Esophagus muscularis mucosa (tissue), 4 donors: ENCODE data around the gene ADCY10.

Source experiments
- EP300 ChIP-seq: sonication (generic); formaldehyde crosslinking; IDR thresholded peaks from one replicate; pipeline ENCODE4 v1.6.1; 2017; ENCODE audit warnings: antibody characterized with exemption
- POLR2A ChIP-seq: fragments of 450-650 bp; IDR thresholded peaks from one replicate; pipeline ENCODE4 v1.6.1; 2017; ENCODE audit warnings: antibody characterized with exemption, moderate library complexity, mild to moderate bottlenecking, low read depth
- TF ChIP-seq, protein P1 (sequence below), 3 experiments: fragments of 200-600 bp in 2 of 3; fragments of 450-650 bp in 1 of 3; sonication (generic) in 2 of 3; IDR thresholded peaks; one replicate each; pipeline ENCODE4 v1.5.1; 2017 to 2019; ENCODE audit warnings: antibody characterized with exemption in 3 of 3, mild to moderate bottlenecking in 2 of 3, moderate library complexity in 1 of 3

- TF ChIP-seq, protein P1, sequence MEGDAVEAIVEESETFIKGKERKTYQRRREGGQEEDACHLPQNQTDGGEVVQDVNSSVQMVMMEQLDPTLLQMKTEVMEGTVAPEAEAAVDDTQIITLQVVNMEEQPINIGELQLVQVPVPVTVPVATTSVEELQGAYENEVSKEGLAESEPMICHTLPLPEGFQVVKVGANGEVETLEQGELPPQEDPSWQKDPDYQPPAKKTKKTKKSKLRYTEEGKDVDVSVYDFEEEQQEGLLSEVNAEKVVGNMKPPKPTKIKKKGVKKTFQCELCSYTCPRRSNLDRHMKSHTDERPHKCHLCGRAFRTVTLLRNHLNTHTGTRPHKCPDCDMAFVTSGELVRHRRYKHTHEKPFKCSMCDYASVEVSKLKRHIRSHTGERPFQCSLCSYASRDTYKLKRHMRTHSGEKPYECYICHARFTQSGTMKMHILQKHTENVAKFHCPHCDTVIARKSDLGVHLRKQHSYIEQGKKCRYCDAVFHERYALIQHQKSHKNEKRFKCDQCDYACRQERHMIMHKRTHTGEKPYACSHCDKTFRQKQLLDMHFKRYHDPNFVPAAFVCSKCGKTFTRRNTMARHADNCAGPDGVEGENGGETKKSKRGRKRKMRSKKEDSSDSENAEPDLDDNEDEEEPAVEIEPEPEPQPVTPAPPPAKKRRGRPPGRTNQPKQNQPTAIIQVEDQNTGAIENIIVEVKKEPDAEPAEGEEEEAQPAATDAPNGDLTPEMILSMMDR (IDR thresholded peaks at IDR 0.05), result no peak
- no peak for TF ChIP-seq POLR2A
- no peak for TF ChIP-seq EP300
These were observed 20.7 kb upstream of the ADCY10 start for GRCh38 chr1:167934426-167935215.
